ENCODE measurements around the gene KCNIP3.

- TF ChIP-seq CTCF (conservative IDR thresholded peaks at IDR 0.05; ENCODE audit: low read depth, low read length) (no peak), EZH2phosphoT487 (IDR thresholded peaks at IDR 0.05; ENCODE audit: borderline replicate concordance, low read length) (no peak), EZH2 (IDR thresholded peaks at IDR 0.05; ENCODE audit: low read length, unreplicated experiment) (no peak)
These were observed 83.1 kb downstream of the KCNIP3 start for GRCh38 chr2:95380280-95380679.
